Measurements from ENCODE around the gene FTSJ3.
A peak's percentile ranks its signal among the peaks of the same experiment; 100 is the strongest.

The FTSJ3 gene

DNA sequence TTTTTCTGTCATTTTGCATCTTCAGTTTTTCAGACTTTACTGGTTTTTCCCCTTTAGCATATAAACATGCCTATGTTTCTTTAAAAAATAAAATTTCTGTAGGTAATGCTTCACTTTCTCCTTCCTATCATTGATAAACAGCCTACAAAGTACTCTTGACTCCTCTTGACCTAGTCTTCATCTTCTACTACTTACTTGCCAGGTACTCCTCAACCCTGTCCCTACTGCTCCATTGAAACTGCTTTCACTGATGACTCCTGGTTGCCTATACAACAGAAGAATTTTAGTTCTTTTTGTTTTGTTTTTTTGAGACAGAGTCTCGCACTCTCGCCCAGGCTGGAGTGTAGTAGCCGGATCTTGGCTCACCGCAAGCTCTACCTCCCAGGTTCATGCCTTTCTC lies 46.5 kb downstream of the FTSJ3 start:
- no peak for DNase-seq

DNA sequence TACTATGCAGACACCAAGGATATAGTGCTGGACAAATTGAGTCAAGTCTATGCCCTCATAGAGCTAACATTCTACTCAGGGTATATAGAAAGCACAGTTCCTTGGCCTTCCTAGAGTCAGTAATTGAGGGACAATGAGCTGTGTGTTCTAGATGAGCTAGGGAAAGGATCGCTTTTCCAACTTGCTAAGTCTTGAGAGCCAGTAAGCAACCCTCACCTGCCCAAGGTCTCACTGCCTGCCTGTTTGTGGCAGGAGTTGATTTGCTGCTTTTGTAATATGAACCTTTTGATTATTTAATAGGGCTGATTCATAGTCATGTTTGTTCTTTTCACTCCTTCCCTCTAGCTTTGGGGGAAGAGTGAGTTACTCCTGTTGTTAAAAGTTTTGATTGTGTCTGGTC lies 47.0 kb downstream of the FTSJ3 start:
- no peak for DNase-seq

DNA sequence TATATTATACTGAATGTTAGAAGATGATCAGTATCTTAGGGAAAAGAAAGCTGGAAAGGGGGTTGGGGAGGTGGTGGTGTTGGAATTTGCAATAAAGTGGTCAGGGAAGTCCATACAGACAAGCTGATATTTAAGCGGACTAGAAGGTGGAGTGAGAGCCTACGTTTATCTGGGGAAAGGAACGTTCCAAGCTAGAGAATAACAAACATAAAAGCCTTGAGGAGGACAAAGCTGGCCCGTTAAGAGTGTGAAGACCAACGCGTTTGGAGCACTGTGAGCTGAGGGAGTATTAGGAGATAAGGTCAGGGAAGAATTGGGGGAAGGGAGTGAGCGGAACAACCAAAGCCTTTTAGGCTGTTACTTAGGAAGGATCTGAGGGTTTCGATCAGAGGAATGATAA lies 52.0 kb downstream of the FTSJ3 start:
- no peak for DNase-seq

DNA sequence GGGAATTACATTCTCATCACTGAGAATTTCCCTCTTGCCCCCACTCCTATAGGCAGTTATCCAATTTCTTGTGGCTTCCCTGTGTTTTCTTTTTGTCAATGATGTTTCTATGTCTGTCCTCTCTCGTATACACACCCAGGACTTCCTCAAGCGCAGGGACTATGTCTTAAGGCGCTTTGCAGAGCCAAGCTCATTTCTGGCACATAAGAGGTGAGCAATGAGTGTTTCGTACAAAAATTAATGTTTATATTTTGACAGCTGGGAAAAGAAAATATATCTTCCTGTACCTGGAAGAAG lies 52.5 kb downstream of the FTSJ3 start:
- no peak for DNase-seq

DNA sequence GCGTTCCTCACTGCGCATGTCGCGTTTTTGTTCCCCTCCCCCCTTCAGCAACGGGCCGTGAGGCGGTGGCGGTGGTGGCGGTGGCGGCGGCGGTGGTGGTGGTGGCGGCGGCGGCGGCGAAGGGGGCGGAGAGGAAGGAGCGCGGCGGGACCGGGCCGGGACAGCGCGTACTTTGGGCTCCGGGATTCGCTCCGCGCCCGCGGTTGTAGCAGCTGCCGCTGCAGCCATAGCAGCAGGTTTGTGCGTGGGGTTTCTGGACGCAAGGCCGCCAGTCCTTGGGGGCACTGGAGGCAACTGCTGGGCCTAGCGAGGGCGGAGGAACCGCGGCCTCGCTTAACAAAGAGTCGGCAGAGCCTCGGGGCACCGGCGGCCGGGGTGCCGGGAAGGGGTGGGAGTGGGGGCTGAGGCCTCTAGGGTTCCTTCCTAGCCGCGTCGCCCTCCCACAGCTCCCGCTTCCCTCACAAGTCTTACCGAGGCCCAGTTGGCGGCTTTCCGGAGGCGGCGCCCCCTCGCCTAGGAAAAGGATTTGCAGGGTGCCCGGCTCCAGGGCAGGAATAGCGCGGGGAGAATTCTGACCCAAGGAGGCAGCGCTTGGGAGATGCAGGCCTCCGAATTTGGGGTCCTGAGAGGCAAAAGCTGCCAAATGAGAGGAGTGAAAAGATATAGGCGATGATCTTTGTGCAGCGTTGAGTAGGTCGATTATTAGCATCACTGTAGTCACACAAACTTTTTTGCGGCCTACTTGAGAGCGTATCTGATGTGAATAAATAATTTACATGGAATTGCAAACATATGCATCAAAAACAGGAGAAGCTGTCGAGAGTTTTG lies 53.1 kb downstream of the FTSJ3 start, which contains the start of gene DDX42:
Gene DDX42, plus strand, starts transcription at position 30 of the 828 bp plus-strand sequence. CDS start 12,880 bp downstream, outside the sequence.
- no peak for DNase-seq

DNA sequence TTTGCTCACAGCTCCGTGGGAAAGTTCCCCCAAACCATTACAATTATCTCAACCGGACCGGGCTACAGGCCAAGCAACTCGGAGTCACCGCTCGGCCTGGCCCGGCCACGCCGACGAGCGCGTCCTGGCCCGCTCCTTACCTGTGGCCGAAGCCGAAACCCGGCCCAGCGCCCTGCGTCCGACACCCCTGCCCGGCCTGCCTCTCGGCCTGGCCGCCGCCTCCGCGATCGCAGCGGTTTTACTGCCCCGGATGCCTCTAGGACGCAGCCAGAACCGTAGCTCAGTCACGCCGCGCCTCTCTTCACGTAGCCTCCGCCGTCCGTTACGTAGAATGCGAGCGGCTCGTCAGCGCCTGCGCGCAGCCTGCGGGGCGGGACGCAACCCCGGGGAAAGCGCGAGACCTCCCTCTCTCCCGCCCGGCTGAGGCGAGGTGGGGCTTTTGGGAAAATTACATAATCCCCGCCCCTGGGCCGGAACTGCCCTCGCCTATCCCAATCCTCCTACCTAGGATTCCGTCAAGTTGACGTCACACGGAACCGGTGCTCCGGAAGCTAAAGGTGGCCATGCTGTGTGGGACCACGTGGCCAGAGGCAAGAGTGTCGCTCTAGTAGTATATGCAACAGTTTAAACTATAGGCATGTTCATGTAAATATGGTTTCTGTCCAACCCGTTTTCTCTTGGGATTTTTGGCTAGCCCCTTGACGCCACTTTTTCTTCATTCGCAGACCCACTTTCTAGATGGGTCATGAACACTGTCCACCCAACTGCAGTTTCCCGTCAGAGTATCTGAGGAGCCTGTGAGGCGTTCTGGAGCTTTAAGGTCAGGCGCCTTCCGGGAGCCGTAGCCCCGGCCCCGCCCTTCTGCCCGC lies 54.0 kb downstream of the FTSJ3 start, which contains the start of gene CCDC47:
Gene CCDC47, minus strand, starts transcription at position 326 of the 869 bp plus-strand sequence. CDS start 7,422 bp downstream, outside the sequence.
- peak; percentile 91 to 98 for DNase-seq

DNA sequence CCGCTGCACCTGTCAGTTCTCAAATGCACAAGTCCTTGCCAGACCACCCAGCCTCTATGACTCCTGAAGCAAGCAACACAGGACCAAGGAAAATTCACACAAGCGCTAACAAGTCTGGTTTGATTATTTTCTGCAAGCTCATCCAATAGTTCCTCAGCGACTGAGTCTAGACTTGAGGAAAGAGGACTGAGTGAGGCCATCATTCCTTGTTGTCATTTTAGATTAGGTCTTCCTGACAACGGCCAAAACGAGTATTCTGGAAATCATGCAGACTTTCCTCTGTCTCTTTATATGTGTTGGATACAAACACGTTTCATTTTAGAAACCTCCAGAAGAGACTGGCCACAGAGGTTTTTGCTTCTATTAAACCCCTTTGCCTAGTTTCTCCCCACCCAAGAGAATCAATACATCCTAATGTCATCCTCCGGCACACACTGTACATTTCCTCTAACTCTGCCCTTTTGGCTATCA lies 54.6 kb downstream of the FTSJ3 start:
- peak in 1 of 2 experiments; percentile 1 for DNase-seq

Measured in cerebellar nuclear complex (tissue), 1 donor.